GM12891 (cell line): Measurements from ENCODE around the gene EAF2.
"Not testable (repeated sequence)": the region's sequence is repeated elsewhere in the genome, so short reads cannot be mapped to it uniquely, and the experiment has no call there.

ENCODE experiments used
- PAX5 ChIP-seq: IDR thresholded peaks from 2 replicates; pipeline ENCODE4 v1.6.1; 2011; ENCODE audit warnings: low read length, moderate library complexity, mild to moderate bottlenecking; ENCODE audit not compliant: insufficient read depth, severe bottlenecking
- POLR2A ChIP-seq: IDR thresholded peaks from 2 replicates; pipeline ENCODE4 v1.6.1; 2011; ENCODE audit warnings: low read depth, low read length, control low read depth
- POLR2AphosphoS5 ChIP-seq: IDR thresholded peaks from 2 replicates; pipeline ENCODE4 v1.6.1; 2011; ENCODE audit warnings: low read depth, low read length, control low read depth
- POU2F2 ChIP-seq: IDR thresholded peaks from 2 replicates; pipeline ENCODE4 v1.6.1; 2011; ENCODE audit warnings: low read depth, mild to moderate bottlenecking, control low read depth, low read length, moderate library complexity
- SPI1 ChIP-seq: IDR thresholded peaks from 2 replicates; pipeline ENCODE4 v1.6.1; 2011; ENCODE audit warnings: low read depth, low read length, control low read depth
- TAF1 ChIP-seq: IDR thresholded peaks from 2 replicates; pipeline ENCODE4 v1.6.1; 2011; ENCODE audit warnings: low read depth, low read length, control low read depth

DNA sequence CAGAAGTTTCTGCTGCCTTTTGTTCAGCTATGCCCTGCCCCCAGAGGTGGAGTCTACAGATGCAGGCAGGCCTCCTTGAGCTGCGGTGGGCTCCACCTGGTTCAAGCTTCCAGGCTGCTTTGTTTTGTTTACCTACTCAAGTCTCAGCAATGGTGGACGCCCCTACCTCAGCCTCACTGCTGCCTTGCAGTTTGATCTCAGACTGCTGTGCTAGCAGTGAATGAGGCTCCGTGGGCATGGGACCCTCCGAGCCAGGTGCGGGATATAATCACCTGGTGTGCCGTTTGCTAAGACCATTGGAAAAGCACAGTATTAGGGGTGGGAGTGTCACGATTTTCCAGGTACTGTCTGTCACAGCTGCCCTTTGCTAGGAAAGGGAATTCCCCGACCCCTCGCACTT is 28.2 kb downstream of the EAF2 start:
- not testable (repeated sequence) for TF ChIP-seq POLR2AphosphoS5, SPI1, POLR2A, TAF1, POU2F2, PAX5
